Inflammatory macrophage treated with lipopolysaccharide for 1 hour (primary cell): ENCODE results near the gene SLC36A1.
"Not testable (repeated sequence)": the region's sequence is repeated elsewhere in the genome, so short reads cannot be mapped to it uniquely, and the experiment has no call there.

Experiments used
- DNase-seq, 2 donors: peaks; one replicate each; pipeline ENCODE4 v3.0.0-alpha.2; 2020 to 2022

SLC36A1 gene

GRCh38 chr5:151447174-151448037, at the start of gene SLC36A1:
SLC36A1 (plus strand) TSS chr5:151447603; CDS start chr5:151458793, 11,190 bp downstream.
- DNase-seq = peak; percentile 89 to 99

DNA sequence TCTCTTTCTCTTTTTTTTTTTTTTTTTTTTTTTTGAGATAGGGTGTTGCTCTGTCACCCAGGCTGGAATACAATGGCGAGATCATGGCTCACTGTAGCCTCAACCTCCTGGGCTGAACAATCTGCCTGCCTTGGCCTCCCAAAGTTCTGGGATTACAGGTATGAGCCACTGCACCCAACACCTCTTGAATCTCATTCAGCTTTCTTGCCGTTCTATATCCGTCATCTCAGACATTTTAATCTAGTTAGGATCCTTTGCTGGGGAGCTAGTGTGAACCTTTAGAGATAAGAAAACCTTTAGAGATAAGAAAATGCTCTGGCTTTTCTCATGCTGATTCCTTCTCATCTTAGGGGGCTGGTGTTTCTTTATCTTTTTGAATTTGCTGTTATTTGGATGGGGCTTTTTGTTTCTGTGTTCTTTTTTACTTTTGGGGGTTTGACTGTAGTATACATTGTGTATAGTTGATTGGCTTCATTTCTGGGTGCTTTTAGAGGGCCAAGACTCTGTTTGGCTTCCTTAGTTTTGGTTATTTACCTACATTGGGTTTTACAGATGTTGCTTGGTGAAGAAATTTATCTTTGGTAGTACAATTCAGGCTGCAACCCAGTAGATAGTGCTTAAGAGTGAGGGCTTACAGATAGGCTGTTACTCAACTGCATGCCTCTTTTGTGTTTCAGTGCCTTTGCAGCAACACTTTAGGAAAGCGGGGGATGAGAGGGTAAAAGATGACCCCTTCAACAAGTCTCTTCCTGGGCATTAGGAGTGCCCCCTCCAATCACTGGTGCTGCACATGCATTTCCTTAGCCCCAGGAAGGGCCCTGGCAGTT, 41.9 kb upstream of the SLC36A1 start:
- DNase-seq = no peak

- DNase-seq = peak; percentile 17 to 28
Observed at GRCh38 chr5:151406322-151406947, 41.0 kb upstream of the SLC36A1 start.

DNA sequence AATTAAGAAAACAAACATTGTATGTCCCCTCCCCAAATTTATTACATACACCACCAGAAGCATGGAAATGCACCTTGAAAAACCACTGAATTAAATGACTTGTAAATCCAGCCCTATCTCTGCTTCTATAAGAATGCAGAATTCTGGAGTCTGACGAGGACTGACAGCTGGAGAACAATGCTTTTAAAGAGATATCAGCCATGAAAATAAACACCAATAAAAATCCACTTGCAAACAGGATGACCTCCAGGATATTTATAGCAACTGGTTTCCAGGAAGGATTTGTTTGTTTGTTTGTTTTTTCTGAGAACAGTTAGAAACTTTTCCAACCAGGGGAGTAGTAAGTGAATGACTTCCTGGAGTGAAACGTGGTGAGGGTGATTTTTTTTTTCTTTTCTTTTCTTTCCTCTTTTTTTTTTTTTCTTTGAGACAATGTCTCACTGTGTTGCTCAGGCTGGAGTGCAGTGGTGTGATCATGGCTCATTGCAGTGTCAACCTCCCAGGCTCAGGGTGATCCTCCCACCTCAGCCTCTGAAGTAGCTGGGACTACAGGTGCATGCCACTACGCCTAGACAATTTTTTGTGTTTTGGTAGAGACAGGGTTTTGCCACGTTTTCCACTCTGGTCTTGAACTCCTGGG, 38.7 kb upstream of the SLC36A1 start:
- no peak for DNase-seq

DNA sequence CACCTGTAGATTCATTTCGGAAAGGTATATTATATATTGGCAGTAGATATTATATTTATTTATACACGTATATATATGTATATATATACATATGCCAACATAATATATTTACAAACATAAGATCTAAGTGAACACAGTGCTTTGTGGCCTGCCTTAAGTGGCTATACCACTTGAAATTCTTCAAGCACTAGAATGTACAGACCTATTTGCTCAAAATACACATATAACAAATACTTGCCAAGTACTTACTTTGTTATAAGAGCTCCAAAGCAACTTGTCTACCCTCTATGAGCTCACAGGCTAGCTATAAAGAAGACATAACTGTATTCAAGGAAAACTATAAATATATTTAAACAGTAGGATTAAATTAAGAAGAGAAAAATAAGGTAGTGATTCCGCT, 33.6 kb upstream of the SLC36A1 start:
- no peak for DNase-seq

DNA sequence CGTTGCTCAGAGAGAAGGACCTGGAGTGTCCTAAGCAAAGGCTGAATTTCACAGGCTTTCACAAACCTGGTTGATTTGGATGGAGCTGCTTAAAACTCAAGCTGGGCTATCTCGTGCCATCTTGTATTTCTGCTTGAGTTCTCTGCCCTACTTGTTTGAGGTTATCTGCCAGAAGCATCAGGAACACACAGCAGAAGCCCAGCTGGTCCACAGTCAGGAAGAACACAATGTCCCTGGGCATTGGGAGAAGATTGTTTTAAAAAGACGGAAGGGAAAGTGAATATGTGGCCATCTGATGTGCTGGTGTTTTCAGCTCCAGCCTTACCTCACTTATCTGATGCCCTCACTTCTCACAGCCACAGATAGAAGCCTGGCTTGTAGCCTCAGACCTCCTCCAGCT, 32.9 kb upstream of the SLC36A1 start:
- no peak for DNase-seq

- no peak for DNase-seq
Observed at GRCh38 chr5:151417712-151418111, 29.7 kb upstream of the SLC36A1 start.

GRCh38 chr5:151420127-151420526, 27.3 kb upstream of the SLC36A1 start:
- DNase-seq = no peak

GRCh38 chr5:151424892-151425523, 22.4 kb upstream of the SLC36A1 start:
- DNase-seq = no peak

DNA sequence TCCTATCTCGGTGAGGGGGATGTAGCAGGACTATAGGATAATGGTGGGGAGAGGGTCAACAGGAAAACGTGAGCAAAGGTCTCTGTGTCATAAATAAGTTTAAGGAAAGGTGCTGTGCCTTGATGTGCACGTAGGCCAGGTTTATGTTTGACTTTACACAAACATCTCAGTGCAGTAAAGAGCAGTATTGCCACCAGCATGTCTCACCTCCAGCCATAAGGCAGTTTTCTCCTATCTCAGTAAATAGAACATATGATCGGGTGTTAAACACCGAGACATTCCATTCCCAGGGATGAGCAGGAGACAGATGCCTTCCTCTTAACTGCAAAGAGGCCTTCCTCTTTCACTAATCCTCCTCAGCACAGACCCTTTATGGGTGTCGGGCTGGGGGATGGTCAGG, 21.1 kb upstream of the SLC36A1 start:
- not testable (repeated sequence) for DNase-seq

DNA sequence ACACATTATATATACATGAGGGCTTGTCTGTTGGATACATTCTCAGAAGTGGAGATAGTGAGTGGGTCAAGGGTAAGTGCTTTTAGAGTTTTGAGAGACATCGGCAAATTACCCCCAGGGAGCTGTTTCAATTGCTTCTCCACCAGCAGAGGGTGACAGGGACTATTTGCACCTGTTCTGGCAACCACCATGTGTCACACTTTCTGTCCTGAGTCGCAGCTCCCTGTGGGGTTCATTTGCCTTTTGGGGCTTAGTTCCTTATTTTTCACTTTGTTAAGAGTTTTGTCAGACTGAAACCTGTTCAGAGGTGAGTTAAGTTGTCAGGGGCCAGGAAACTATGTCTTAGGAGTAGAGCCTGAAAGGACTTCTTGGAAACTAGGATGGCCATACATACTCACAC, 20.1 kb upstream of the SLC36A1 start:
- no peak for DNase-seq

GRCh38 chr5:151430731-151431130, 16.7 kb upstream of the SLC36A1 start:
- DNase-seq = no peak

- no peak for DNase-seq
Observed at GRCh38 chr5:151431666-151432065, 15.7 kb upstream of the SLC36A1 start.

- no peak for DNase-seq
Observed at GRCh38 chr5:151432210-151432609, 15.2 kb upstream of the SLC36A1 start.

- no peak for DNase-seq
Observed at GRCh38 chr5:151434570-151435237, 12.7 kb upstream of the SLC36A1 start.

GRCh38 chr5:151448038-151448985, 909 bp downstream of the SLC36A1 start:
- DNase-seq = peak; percentile 22 to 31

DNA sequence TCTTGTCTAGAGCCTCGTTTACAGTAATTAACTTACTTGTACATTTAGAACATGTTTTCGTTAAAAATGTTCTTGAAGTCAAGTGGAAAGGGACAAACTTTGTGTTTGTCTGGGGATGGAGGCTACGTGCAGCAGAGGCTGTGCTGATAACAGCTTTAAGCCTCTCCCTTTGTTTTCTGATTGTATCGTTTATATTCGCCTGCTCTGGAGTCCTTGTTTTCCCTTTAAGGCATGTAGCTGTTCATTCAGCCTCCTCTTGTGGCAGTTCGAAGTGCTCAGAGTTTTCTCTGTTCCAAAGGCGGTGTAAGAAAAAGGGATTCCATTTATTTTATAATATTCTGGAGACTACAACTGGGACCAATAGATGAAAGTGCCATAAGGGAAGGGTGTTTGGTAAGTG, 1.9 kb downstream of the SLC36A1 start:
- no peak for DNase-seq

- no peak for DNase-seq
Observed at GRCh38 chr5:151449839-151450238, 2.4 kb downstream of the SLC36A1 start.

- no peak for DNase-seq
Observed at GRCh38 chr5:151450605-151451004, 3.2 kb downstream of the SLC36A1 start.
